Endothelial cell of umbilical vein (primary cell): Measurements from ENCODE around the gene KPNB1. TPM values are rescaled to one million over a fixed set of nuclear protein-coding genes. Genes with fewer than 3 reads are reported as not detected.

Source experiments
- BruUV-seq: library from RNA; stranded (reverse); fragments of 400-500 nt; replicated peaks from 2 replicates; lab custom pipeline; 2021; lab: Mats Ljungman, UMichigan
- CTCF ChIA-PET: fragments of 300-600, 350-600 bp; sonication (Branson Sonifier 250); formaldehyde crosslinking; loops from one replicate; lab custom pipeline; 2021; ENCODE audit warnings: antibody characterized with exemption, inconsistent platforms; lab: Charles Lee
- POLR2A ChIA-PET: fragments of 300-600, 350-600 bp; sonication (Branson Sonifier 250); formaldehyde crosslinking; loops from one replicate; lab custom pipeline; 2021; ENCODE audit warnings: antibody characterized with exemption, inconsistent platforms; lab: Charles Lee
- DNase-seq: peaks from one replicate; pipeline ENCODE4 v3.0.0-alpha.2; 2011; ENCODE audit warnings: low read depth, low spot score
- FAIRE-seq: peaks from 2 replicates; lab custom pipeline; 2011; peaks lifted over from hg19 to GRCh38; lab: Jason Lieb, UNC
- H2AFZ ChIP-seq: 2 replicates; pipeline ENCODE4 v1.6.0; 2012; ENCODE audit warnings: low read depth, low read length, control low read depth, inconsistent platforms
- H3K27ac ChIP-seq: 2 replicates; pipeline ENCODE4 v1.5.1; 2011; ENCODE audit warnings: low read depth, mild to moderate bottlenecking, control low read depth, low read length, moderate library complexity; ENCODE audit not compliant: insufficient read depth
- H3K27me3 ChIP-seq, 2 experiments: 2 replicates each; pipeline versions ENCODE4 v1.6.0 to v1.6.1; 2011; ENCODE audit warnings: low read length in 2 of 2, mixed read lengths in 1 of 2; ENCODE audit not compliant: control insufficient read depth in 2 of 2, insufficient read depth in 2 of 2
- H3K36me3 ChIP-seq, 2 experiments: 2 replicates in 1 of 2; 3 replicates in 1 of 2; pipeline ENCODE4 v1.5.1; 2011; ENCODE audit warnings: low read length in 2 of 2, mild to moderate bottlenecking in 1 of 2, moderate library complexity in 1 of 2; ENCODE audit not compliant: control insufficient read depth in 2 of 2, insufficient read depth in 2 of 2; ENCODE audit errors: extremely low read depth in 1 of 2
- H3K4me1 ChIP-seq: 3 replicates; pipeline ENCODE4 v1.5.1; 2011; ENCODE audit warnings: mild to moderate bottlenecking, low read length; ENCODE audit not compliant: control insufficient read depth, insufficient read depth; ENCODE audit errors: extremely low read depth
- H3K4me2 ChIP-seq: 2 replicates; pipeline ENCODE4 v1.6.1; 2011; ENCODE audit warnings: low read length, control low read depth, mixed read lengths; ENCODE audit not compliant: insufficient read depth
- H3K4me3 ChIP-seq, 3 experiments: fragments of 200-600 bp in 1 of 3; sonication (generic), shearing (Covaris generic) in 1 of 3; replicated peaks in 1 of 3; 2 replicates each; pipeline ENCODE4 v1.5.1; 2011 to 2016; ENCODE audit warnings: control low read depth in 3 of 3, low read length in 3 of 3, mild to moderate bottlenecking in 2 of 3, inconsistent platforms in 1 of 3, low read depth in 1 of 3, moderate library complexity in 1 of 3; ENCODE audit not compliant: insufficient read depth in 1 of 3
- H3K79me2 ChIP-seq: 2 replicates; pipeline ENCODE4 v1.6.0; 2012; ENCODE audit warnings: low read length, inconsistent platforms; ENCODE audit not compliant: control insufficient read depth, insufficient read depth
- H3K9ac ChIP-seq: replicated peaks from 2 replicates; pipeline ENCODE3; 2011; ENCODE audit warnings: low read length, control low read depth; ENCODE audit not compliant: insufficient read depth; ENCODE audit errors: extremely low read depth
- H3K9me1 ChIP-seq: replicated peaks from 3 replicates; pipeline ENCODE4 v1.6.0; 2011; ENCODE audit warnings: mild to moderate bottlenecking, low read length; ENCODE audit not compliant: control insufficient read depth, insufficient read depth; ENCODE audit errors: extremely low read depth
- H3K9me3 ChIP-seq: replicated peaks from 2 replicates; pipeline ENCODE4 v1.5.1; 2012; ENCODE audit warnings: low read length, inconsistent platforms; ENCODE audit not compliant: control insufficient read depth, insufficient read depth
- H4K20me1 ChIP-seq: replicated peaks from 2 replicates; pipeline ENCODE3; 2011; ENCODE audit warnings: mild to moderate bottlenecking, low read length; ENCODE audit not compliant: control insufficient read depth, insufficient read depth; ENCODE audit errors: extremely low read depth
- EZH2 ChIP-seq: IDR thresholded peaks from 2 replicates; pipeline ENCODE4 v1.6.1; 2012; ENCODE audit warnings: borderline replicate concordance, low read depth, mild to moderate bottlenecking, moderate library complexity, low read length, inconsistent platforms; ENCODE audit not compliant: severe bottlenecking
- FOS ChIP-seq: IDR thresholded peaks from 2 replicates; pipeline ENCODE4 v1.6.1; 2011; ENCODE audit warnings: mild to moderate bottlenecking, low read length, moderate library complexity, borderline replicate concordance; ENCODE audit not compliant: insufficient read depth
- GATA2 ChIP-seq: IDR thresholded peaks from 2 replicates; pipeline ENCODE4 v1.7.0; 2011; ENCODE audit warnings: low read depth, mild to moderate bottlenecking, moderate library complexity, mixed read lengths, low read length; ENCODE audit not compliant: insufficient read length, insufficient read depth
- JUN ChIP-seq: IDR thresholded peaks from 2 replicates; pipeline ENCODE4 v1.6.1; 2011; ENCODE audit warnings: borderline replicate concordance, low read depth; ENCODE audit not compliant: insufficient read length, insufficient read depth
- MAX ChIP-seq: IDR thresholded peaks from 2 replicates; pipeline ENCODE4 v1.6.1; 2011; ENCODE audit not compliant: insufficient read depth, insufficient read length
- MYC ChIP-seq: IDR thresholded peaks from one replicate; pipeline ENCODE4 v1.6.1; 2011; ENCODE audit warnings: mild to moderate bottlenecking, low read depth, low read length
- POLR2A ChIP-seq: IDR thresholded peaks from 2 replicates; pipeline ENCODE4 v1.6.1; 2012; ENCODE audit warnings: low read depth, mild to moderate bottlenecking, control low read depth, low read length
- POLR2AphosphoS5 ChIP-seq: IDR thresholded peaks from 2 replicates; pipeline ENCODE4 v1.6.1; 2012; ENCODE audit warnings: low read depth, mild to moderate bottlenecking, control low read depth, low read length, moderate library complexity; ENCODE audit not compliant: insufficient read depth
- dilution Hi-C: fragments of 300-500 bp; cut with MboI; formaldehyde crosslinking; loops from one replicate; pipeline ENCODE4 v1.15.0; 2019; ENCODE audit warnings: low sequenced_read_pairs; ENCODE audit not compliant: extremely low pct_ligation_motif_present
- intact Hi-C: fragments of 100-400 bp; cut with micrococcal nuclease; formaldehyde crosslinking; loops from one replicate; pipeline ENCODE4 v1.10.0; 2022
- polyA plus RNA-seq, 4 experiments: library from polyadenylated mRNA; depleted of rRNA in 3 of 4; stranded (reverse) in 3 of 4; unstranded in 1 of 4; fragments of >200 nt; gene quantifications; 2 replicates each; pipeline versions ENCODE4 v1.2.1 to v1.2.3, GENCODE V29; 2011 to 2012; ENCODE audit warnings: missing spikeins in 1 of 4
- total RNA-seq: library from RNA; stranded (reverse); gene quantifications from 2 replicates; pipeline ENCODE4 v1.2.3, GENCODE V29; 2021
- TF ChIP-seq, protein P1 (sequence below), 2 donors: IDR thresholded peaks; 1 replicate in 1 of 2; 2 replicates in 1 of 2; pipeline ENCODE4 v1.5.1; 2011; ENCODE audit warnings: low read length in 2 of 2, mild to moderate bottlenecking in 2 of 2, moderate library complexity in 2 of 2, control low read depth in 1 of 2, inconsistent platforms in 1 of 2, low read depth in 1 of 2; ENCODE audit not compliant: insufficient read depth in 1 of 2; ENCODE audit errors: extremely low read depth in 1 of 2

The KPNB1 gene
- total and polyA plus RNA-seq, 2 donors (not counting 3 experiments of a cell fraction or from before 2014, with no cell fraction given): 119 to 495 TPM

DNA sequence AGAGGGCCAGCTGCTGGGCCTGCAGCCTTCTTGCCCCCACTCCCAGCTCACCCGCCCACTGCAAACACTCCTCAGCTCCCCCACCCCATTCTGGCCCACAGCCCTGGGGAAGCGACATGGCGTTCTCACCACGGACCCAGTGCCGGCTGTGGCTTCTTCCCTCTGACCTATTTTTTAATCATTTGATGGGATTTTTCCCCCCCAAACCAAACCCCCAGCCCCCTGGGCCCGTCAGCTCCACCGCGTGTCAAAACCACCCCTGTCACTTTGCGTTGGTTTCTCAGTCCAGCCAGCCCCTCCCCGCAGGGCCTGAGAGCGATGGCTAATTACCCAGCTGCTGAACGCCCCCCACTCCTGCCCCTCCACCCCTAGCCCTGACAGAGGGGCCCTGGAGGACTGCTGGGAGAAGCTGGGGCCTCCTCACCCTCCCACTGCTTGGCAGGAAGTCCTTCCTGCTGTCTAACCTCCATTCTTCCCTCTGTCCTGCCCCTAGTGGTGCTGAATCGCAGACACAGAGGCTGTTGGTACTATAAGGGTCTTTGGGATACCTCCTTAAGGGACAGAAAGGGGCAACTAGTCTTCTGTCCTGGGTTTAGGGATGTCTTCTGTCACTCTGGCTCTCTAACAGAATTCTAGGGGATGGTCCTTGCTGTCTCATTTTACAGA, 75.9 kb downstream of the KPNB1 start:
- CTCF ChIA-PET: no interaction called here

More for the DNA sequence above, 75.9 kb downstream of the KPNB1 start:
- BruUV-seq: no TSS peak
- Histone ChIP-seq H3K9me3 (no peaks in the 10 kb centered on the region), H3K4me1 (no peaks in the 10 kb centered on the region), H4K20me1 (no peaks in the 10 kb centered on the region), H3K27me3 (peaks cover 18 to 19% of the 10 kb centered on the region in 2 experiments), H2AFZ (no peak overlapping the region), H3K9ac (no peak overlapping the region), H3K4me3 (no peak overlapping the region), H3K79me2 (no peaks in the 10 kb centered on the region), H3K27ac (no peak overlapping the region), H3K9me1 (no peaks in the 10 kb centered on the region), H3K4me2 (no peak overlapping the region), H3K36me3 (no peaks in the 10 kb centered on the region)
- DNase-seq (no peak), FAIRE-seq (no peak)
- no peak for TF ChIP-seq JUN
- TF ChIP-seq, protein P1, sequence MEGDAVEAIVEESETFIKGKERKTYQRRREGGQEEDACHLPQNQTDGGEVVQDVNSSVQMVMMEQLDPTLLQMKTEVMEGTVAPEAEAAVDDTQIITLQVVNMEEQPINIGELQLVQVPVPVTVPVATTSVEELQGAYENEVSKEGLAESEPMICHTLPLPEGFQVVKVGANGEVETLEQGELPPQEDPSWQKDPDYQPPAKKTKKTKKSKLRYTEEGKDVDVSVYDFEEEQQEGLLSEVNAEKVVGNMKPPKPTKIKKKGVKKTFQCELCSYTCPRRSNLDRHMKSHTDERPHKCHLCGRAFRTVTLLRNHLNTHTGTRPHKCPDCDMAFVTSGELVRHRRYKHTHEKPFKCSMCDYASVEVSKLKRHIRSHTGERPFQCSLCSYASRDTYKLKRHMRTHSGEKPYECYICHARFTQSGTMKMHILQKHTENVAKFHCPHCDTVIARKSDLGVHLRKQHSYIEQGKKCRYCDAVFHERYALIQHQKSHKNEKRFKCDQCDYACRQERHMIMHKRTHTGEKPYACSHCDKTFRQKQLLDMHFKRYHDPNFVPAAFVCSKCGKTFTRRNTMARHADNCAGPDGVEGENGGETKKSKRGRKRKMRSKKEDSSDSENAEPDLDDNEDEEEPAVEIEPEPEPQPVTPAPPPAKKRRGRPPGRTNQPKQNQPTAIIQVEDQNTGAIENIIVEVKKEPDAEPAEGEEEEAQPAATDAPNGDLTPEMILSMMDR (IDR thresholded peaks at IDR 0.05; ENCODE audit: extremely low read depth in 1 of 2, insufficient read depth in 1 of 2, low read depth in 1 of 2, low read length in 2 of 2): no peak
- TF ChIP-seq MYC: no peak
- TF ChIP-seq POLR2AphosphoS5: no peak
- no peak for TF ChIP-seq FOS
- TF ChIP-seq GATA2: no peak
- TF ChIP-seq POLR2A: no peak
- TF ChIP-seq EZH2: no peak
- TF ChIP-seq MAX: no peak
- intact Hi-C loops (no loop called here), dilution Hi-C loops (no loop called here)
- POLR2A ChIA-PET: no interaction called here
